Skin of body (tissue), 2 donors: Measurements from ENCODE around the gene DNTT. TPM values are rescaled to one million over a fixed set of nuclear protein-coding genes. Genes with fewer than 3 reads are reported as not detected.

Experiments used
- DNase-seq: peaks from one replicate; lab custom pipeline; 2025; lab: John Stamatoyannopoulos, UW
- total RNA-seq: library from RNA; depleted of rRNA; stranded (reverse); fragments of >200 nt; gene quantifications from one replicate; pipeline ENCODE4 v1.2.3, GENCODE V29; 2014

Gene DNTT
- total RNA-seq, 1 donor from 2014 or later: 0.10 TPM

GRCh38 chr10:96342402-96342801 lies 38.2 kb downstream of the DNTT start:
- no peak for DNase-seq

GRCh38 chr10:96344178-96344577 lies 39.9 kb downstream of the DNTT start:
- DNase-seq: no peak

- no peak for DNase-seq
Observed at GRCh38 chr10:96345222-96345621, 41.0 kb downstream of the DNTT start.

GRCh38 chr10:96346295-96346694 lies 42.1 kb downstream of the DNTT start:
- no peak for DNase-seq

- no peak for DNase-seq
Observed at GRCh38 chr10:96352027-96352426, 47.8 kb downstream of the DNTT start.

- no peak for DNase-seq
Observed at GRCh38 chr10:96352582-96352981, 48.3 kb downstream of the DNTT start.

GRCh38 chr10:96357038-96357620 lies 52.9 kb downstream of the DNTT start:
- no peak for DNase-seq

- DNase-seq: no peak
Observed at GRCh38 chr10:96358851-96359540, 54.8 kb downstream of the DNTT start, which contains the start of gene OPALIN. Gene OPALIN, minus strand, starts transcription at chr10:96359002. Its CDS starts 106 bp downstream, at chr10:96358896.

GRCh38 chr10:96359616-96360015 lies 55.4 kb downstream of the DNTT start:
- no peak for DNase-seq

- no peak for DNase-seq
Observed at GRCh38 chr10:96360331-96360730, 56.1 kb downstream of the DNTT start.

GRCh38 chr10:96360766-96361165 lies 56.5 kb downstream of the DNTT start:
- no peak for DNase-seq

- no peak for DNase-seq
Observed at GRCh38 chr10:96365571-96365970, 61.3 kb downstream of the DNTT start.

- DNase-seq: no peak
Observed at GRCh38 chr10:96366508-96366907, 62.3 kb downstream of the DNTT start.

- DNase-seq: no peak
Observed at GRCh38 chr10:96367470-96367869, 63.2 kb downstream of the DNTT start.

- DNase-seq: no peak
Observed at GRCh38 chr10:96368971-96369370, 64.7 kb downstream of the DNTT start.

GRCh38 chr10:96369890-96370583 lies 65.8 kb downstream of the DNTT start:
- DNase-seq: no peak

GRCh38 chr10:96370584-96371157 lies 66.4 kb downstream of the DNTT start:
- DNase-seq: peak; percentile 25

- no peak for DNase-seq
Observed at GRCh38 chr10:96371356-96371755, 67.1 kb downstream of the DNTT start.

- no peak for DNase-seq
Observed at GRCh38 chr10:96374004-96374403, 69.8 kb downstream of the DNTT start.

GRCh38 chr10:96374639-96374984 lies 70.4 kb downstream of the DNTT start:
- no peak for DNase-seq

- DNase-seq: peak; percentile 75
Observed at GRCh38 chr10:96374985-96375830, 71.0 kb downstream of the DNTT start.
